Upper lobe of left lung (tissue), 4 donors: ENCODE data around the gene PRKACA.

Experiments used
- POLR2A ChIP-seq, 4 donors: fragments of 450-650 bp; IDR thresholded peaks; one replicate each; pipeline ENCODE4 v1.5.1; 2016 to 2017; ENCODE audit warnings: antibody characterized with exemption in 4 of 4, mild to moderate bottlenecking in 2 of 4
- TF ChIP-seq, protein P1 (sequence below), 6 experiments: fragments of 450-650 bp in 4 of 6; fragments of 200-600 bp in 2 of 6; sonication (generic) in 2 of 6; IDR thresholded peaks; one replicate each; pipeline ENCODE4 v1.5.1; 2016 to 2019; ENCODE audit warnings: antibody characterized with exemption in 6 of 6

DNA sequence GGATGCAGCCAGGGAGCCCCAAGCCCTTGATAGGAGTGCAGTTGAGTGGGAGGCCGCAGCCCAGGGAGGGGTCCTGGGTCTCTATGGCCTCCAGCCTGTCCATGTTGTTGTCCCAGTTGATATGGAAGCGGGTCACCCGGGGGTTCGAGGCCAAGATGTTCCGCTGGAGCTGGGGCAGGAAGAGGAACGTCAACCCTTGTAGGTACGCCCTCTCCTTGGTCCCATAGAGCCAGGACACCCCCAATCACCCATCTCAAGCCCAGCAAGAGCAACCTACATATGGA lies 2.9 kb upstream of the PRKACA start:
- TF ChIP-seq, protein P1, sequence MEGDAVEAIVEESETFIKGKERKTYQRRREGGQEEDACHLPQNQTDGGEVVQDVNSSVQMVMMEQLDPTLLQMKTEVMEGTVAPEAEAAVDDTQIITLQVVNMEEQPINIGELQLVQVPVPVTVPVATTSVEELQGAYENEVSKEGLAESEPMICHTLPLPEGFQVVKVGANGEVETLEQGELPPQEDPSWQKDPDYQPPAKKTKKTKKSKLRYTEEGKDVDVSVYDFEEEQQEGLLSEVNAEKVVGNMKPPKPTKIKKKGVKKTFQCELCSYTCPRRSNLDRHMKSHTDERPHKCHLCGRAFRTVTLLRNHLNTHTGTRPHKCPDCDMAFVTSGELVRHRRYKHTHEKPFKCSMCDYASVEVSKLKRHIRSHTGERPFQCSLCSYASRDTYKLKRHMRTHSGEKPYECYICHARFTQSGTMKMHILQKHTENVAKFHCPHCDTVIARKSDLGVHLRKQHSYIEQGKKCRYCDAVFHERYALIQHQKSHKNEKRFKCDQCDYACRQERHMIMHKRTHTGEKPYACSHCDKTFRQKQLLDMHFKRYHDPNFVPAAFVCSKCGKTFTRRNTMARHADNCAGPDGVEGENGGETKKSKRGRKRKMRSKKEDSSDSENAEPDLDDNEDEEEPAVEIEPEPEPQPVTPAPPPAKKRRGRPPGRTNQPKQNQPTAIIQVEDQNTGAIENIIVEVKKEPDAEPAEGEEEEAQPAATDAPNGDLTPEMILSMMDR (IDR thresholded peaks at IDR 0.05): no peak
- TF ChIP-seq POLR2A (IDR thresholded peaks at IDR 0.05): no peak
